HUES64 (cell line): ENCODE results near the gene IL15RA.

Source experiments
- H3K27ac ChIP-seq: 2 replicates; pipeline ENCODE4 v1.7.0; 2013; ENCODE audit warnings: low read depth, low read length, inconsistent platforms
- H3K27me3 ChIP-seq: 2 replicates; pipeline ENCODE4 v1.6.1; 2013; ENCODE audit warnings: mild to moderate bottlenecking, low read length; ENCODE audit not compliant: insufficient read depth
- H3K36me3 ChIP-seq: 2 replicates; pipeline ENCODE4 v1.6.1; 2013; ENCODE audit warnings: mild to moderate bottlenecking, low read length; ENCODE audit not compliant: insufficient read depth
- H3K4me1 ChIP-seq: 2 replicates; pipeline ENCODE4 v1.6.1; 2013; ENCODE audit warnings: mild to moderate bottlenecking, low read length, moderate library complexity; ENCODE audit not compliant: insufficient read depth
- H3K4me3 ChIP-seq: 2 replicates; pipeline ENCODE4 v1.5.1; 2013; ENCODE audit warnings: mild to moderate bottlenecking, low read length, moderate library complexity
- H3K9ac ChIP-seq: 2 replicates; pipeline ENCODE4 v1.6.1; 2013; ENCODE audit warnings: mild to moderate bottlenecking, low read depth, low read length
- H3K9me3 ChIP-seq: 2 replicates; pipeline ENCODE4 v1.6.1; 2013; ENCODE audit warnings: low read depth, low read length; ENCODE audit not compliant: insufficient read depth
- WGBS: fragments of 150-250, 120-280 bp; methylation state at CpG from one replicate; pipeline ENCODE4 v1.1.7; 2013; ENCODE audit warnings: missing lambda C conversion rate; 5-methylcytosine and 5-hydroxymethylcytosine counted together

IL15RA gene

GRCh38 chr10:5940807-5941218 lies 36.5 kb downstream of the IL15RA start:
- WGBS: 88% methylated on average over 6 of the region's 6 CpGs
- Histone ChIP-seq H3K27me3 (no peaks in the 10 kb centered on the region), H3K9ac (no peak overlapping the region), H3K4me1 (peaks cover 15% of the 10 kb centered on the region), H3K4me3 (no peak overlapping the region), H3K27ac (no peak overlapping the region), H3K36me3 (peaks cover 31% of the 10 kb centered on the region), H3K9me3 (no peaks in the 10 kb centered on the region)

GRCh38 chr10:5938291-5938690 lies 39.1 kb downstream of the IL15RA start:
- Histone ChIP-seq H3K27ac (no peak overlapping the region), H3K9ac (no peak overlapping the region), H3K4me3 (no peak overlapping the region), H3K36me3 (peaks cover 44% of the 10 kb centered on the region), H3K4me1 (no peaks in the 10 kb centered on the region), H3K27me3 (no peaks in the 10 kb centered on the region), H3K9me3 (no peaks in the 10 kb centered on the region)
- 96% methylated on average over 12 of the region's 12 CpGs for WGBS

- H3K9me3 ChIP-seq: no peaks in the 10 kb centered on the region
- 96% methylated on average over 18 of the region's 18 CpGs for WGBS
- H3K27me3 ChIP-seq: no peaks in the 10 kb centered on the region
- no peak overlapping the region for H3K9ac ChIP-seq
- H3K4me1 ChIP-seq: no peaks in the 10 kb centered on the region
- no peak overlapping the region for H3K27ac ChIP-seq
- no peak overlapping the region for H3K4me3 ChIP-seq
- peaks cover 53% of the 10 kb centered on the region for H3K36me3 ChIP-seq
Measured at GRCh38 chr10:5937016-5937415, 40.3 kb downstream of the IL15RA start.

- Histone ChIP-seq H3K9ac (no peak overlapping the region), H3K9me3 (no peaks in the 10 kb centered on the region)
- 95% methylated on average over 10 of the region's 10 CpGs for WGBS
Measured at GRCh38 chr10:5935628-5936027, 41.7 kb downstream of the IL15RA start.

GRCh38 chr10:5933909-5934546 lies 43.3 kb downstream of the IL15RA start:
- WGBS: 96% methylated on average over 14 of the region's 14 CpGs
- H3K4me1 ChIP-seq: no peaks in the 10 kb centered on the region
- H3K36me3 ChIP-seq: peaks cover 83% of the 10 kb centered on the region
- H3K9me3 ChIP-seq: no peaks in the 10 kb centered on the region
- H3K27ac ChIP-seq: no peak overlapping the region
- no peaks in the 10 kb centered on the region for H3K27me3 ChIP-seq
- H3K9ac ChIP-seq: no peak overlapping the region
- no peak overlapping the region for H3K4me3 ChIP-seq

More at GRCh38 chr10:5935628-5936027, 41.7 kb downstream of the IL15RA start:
- no peaks in the 10 kb centered on the region for H3K4me1 ChIP-seq
- H3K27ac ChIP-seq: no peak overlapping the region
- no peak overlapping the region for H3K4me3 ChIP-seq
- peaks cover 67% of the 10 kb centered on the region for H3K36me3 ChIP-seq
- H3K27me3 ChIP-seq: no peaks in the 10 kb centered on the region

GRCh38 chr10:5932345-5932744 lies 45.0 kb downstream of the IL15RA start:
- WGBS: 96% methylated on average over 5 of the region's 5 CpGs
- H3K27me3 ChIP-seq: no peaks in the 10 kb centered on the region
- no peaks in the 10 kb centered on the region for H3K4me1 ChIP-seq
- H3K9ac ChIP-seq: no peak overlapping the region
- H3K36me3 ChIP-seq: peaks cover 84% of the 10 kb centered on the region
- H3K4me3 ChIP-seq: no peak overlapping the region
- no peak overlapping the region for H3K27ac ChIP-seq
- H3K9me3 ChIP-seq: no peaks in the 10 kb centered on the region

GRCh38 chr10:5930272-5930671 lies 47.1 kb downstream of the IL15RA start:
- no peak overlapping the region for H3K4me3 ChIP-seq
- no peak overlapping the region for H3K9ac ChIP-seq
- H3K9me3 ChIP-seq: no peaks in the 10 kb centered on the region
- WGBS: 91% methylated on average over 11 of the region's 11 CpGs
- H3K36me3 ChIP-seq: peaks cover 81% of the 10 kb centered on the region
- H3K27me3 ChIP-seq: no peaks in the 10 kb centered on the region
- no peak overlapping the region for H3K27ac ChIP-seq
- H3K4me1 ChIP-seq: no peaks in the 10 kb centered on the region

GRCh38 chr10:5929442-5929841 lies 47.9 kb downstream of the IL15RA start:
- no peaks in the 10 kb centered on the region for H3K27me3 ChIP-seq
- no peak overlapping the region for H3K27ac ChIP-seq
- H3K4me1 ChIP-seq: no peaks in the 10 kb centered on the region
- no peaks in the 10 kb centered on the region for H3K9me3 ChIP-seq
- 89% methylated on average over 8 of the region's 8 CpGs for WGBS
- no peak overlapping the region for H3K4me3 ChIP-seq
- no peak overlapping the region for H3K9ac ChIP-seq
- H3K36me3 ChIP-seq: peaks cover 84% of the 10 kb centered on the region

GRCh38 chr10:5927306-5927705 lies 50.0 kb downstream of the IL15RA start:
- H3K4me3 ChIP-seq: no peak overlapping the region
- no peaks in the 10 kb centered on the region for H3K9me3 ChIP-seq
- no peak overlapping the region for H3K27ac ChIP-seq
- H3K9ac ChIP-seq: no peak overlapping the region
- peaks cover 97% of the 10 kb centered on the region for H3K36me3 ChIP-seq
- WGBS: 96% methylated on average over 8 of the region's 8 CpGs
- H3K4me1 ChIP-seq: no peaks in the 10 kb centered on the region
- H3K27me3 ChIP-seq: no peaks in the 10 kb centered on the region

- Histone ChIP-seq H3K27ac (no peak overlapping the region), H3K9me3 (no peaks in the 10 kb centered on the region), H3K4me1 (no peaks in the 10 kb centered on the region), H3K36me3 (peaks cover 97% of the 10 kb centered on the region), H3K27me3 (no peaks in the 10 kb centered on the region), H3K4me3 (no peak overlapping the region), H3K9ac (no peak overlapping the region)
- 87% methylated on average over 10 of the region's 10 CpGs for WGBS
Measured at GRCh38 chr10:5924889-5925288, 52.5 kb downstream of the IL15RA start.

- H3K27me3 ChIP-seq: no peaks in the 10 kb centered on the region
- no peaks in the 10 kb centered on the region for H3K4me1 ChIP-seq
- no peak overlapping the region for H3K4me3 ChIP-seq
- peaks cover 95% of the 10 kb centered on the region for H3K36me3 ChIP-seq
- H3K9me3 ChIP-seq: no peaks in the 10 kb centered on the region
- H3K9ac ChIP-seq: no peak overlapping the region
- no peak overlapping the region for H3K27ac ChIP-seq
- 92% methylated on average over 5 of the region's 5 CpGs for WGBS
Measured at GRCh38 chr10:5921746-5922145, 55.6 kb downstream of the IL15RA start.

- peaks cover 98% of the 10 kb centered on the region for H3K36me3 ChIP-seq
- no peak overlapping the region for H3K9ac ChIP-seq
- 93% methylated on average over 7 of the region's 7 CpGs for whole genome bisulfite sequencing
- no peaks in the 10 kb centered on the region for H3K27me3 ChIP-seq
- H3K9me3 ChIP-seq: no peaks in the 10 kb centered on the region
- H3K4me1 ChIP-seq: no peaks in the 10 kb centered on the region
- no peak overlapping the region for H3K27ac ChIP-seq
- no peak overlapping the region for H3K4me3 ChIP-seq
Measured at GRCh38 chr10:5919568-5919967, 57.8 kb downstream of the IL15RA start.
